Measurements from ENCODE around the gene MUC21. TPM values are rescaled to one million over a fixed set of nuclear protein-coding genes. Genes with fewer than 3 reads are reported as not detected.
"Not testable (repeated sequence)": the region's sequence is repeated elsewhere in the genome, so short reads cannot be mapped to it uniquely, and the experiment has no call there.

The MUC21 gene
- total RNA-seq, 2 donors from 2014 or later: not detected

DNA sequence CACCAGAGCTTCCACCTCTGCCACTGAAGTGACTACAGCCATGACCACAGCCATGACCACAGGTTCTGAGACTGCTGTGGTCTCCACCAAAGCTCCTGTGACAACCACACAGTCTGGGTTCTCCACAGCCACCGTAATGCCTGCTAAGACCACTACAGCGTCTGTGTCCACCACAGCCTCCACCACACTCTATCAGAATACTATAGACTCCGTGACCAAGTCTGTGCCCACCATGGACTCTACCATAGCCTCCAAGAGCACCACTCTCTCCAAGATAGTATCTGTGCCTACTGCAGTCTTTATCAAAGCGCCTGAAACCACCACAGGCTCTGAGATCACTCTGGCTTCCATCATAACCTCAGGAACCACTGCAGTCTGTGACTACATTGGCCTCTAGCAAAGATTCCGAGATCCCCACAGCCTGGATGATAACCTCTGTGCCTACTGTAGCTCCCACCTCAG lies 18.3 kb upstream of the MUC21 start:
- intact Hi-C loops (cut with DNase I): no loop called here

GRCh38 chr6:30966154-30966553 lies 17.4 kb upstream of the MUC21 start:
- no peak for DNase-seq (ENCODE audit: low spot score)
- intact Hi-C loops (cut with DNase I): no loop called here

More for the DNA sequence above, 18.3 kb upstream of the MUC21 start:
- no peak for DNase-seq (ENCODE audit: low spot score)

DNA sequence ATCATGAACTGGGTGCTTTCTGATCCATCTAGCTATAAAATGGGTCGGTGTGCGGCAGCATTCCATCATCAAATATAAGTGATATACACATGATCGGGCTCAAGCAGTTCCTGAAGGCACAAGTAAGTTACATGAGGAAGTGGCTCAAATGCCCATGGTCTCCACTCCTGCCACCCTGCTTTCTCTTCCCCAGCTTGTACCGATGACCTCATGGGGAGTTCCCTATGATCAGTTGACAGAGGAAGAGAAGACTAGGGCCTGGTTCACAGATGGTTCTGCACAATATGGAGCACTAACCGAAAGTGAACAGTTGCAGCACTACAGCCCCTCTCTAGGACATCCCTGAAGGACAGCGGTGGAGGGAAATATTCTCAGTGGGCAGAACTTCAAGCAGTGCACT lies 14.3 kb upstream of the MUC21 start:
- intact Hi-C loops (cut with DNase I); DNase-seq (ENCODE audit: low spot score): not testable (repeated sequence)

GRCh38 chr6:30970946-30971345 lies 12.6 kb upstream of the MUC21 start:
- intact Hi-C loops (cut with DNase I): no loop called here
- DNase-seq (ENCODE audit: low spot score): no peak

DNA sequence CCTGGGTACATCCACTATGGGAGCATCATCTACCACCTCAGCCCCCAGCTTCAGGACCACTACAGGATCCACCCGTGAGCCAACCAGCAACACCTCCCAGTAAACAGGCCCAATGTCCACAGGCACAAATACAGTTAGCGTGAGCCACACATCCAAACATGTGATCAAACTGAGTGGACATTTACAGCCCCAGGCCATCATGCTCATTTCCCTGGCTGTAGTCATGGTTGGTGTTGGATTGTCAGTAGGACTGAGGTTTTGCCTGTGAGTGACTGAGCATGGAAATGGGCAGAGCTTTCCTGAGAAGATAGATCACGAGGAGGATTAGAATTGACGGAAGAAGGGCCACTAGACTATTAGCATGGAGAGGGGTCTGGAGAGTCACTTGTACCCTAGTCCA lies 10.7 kb upstream of the MUC21 start:
- DNase-seq (ENCODE audit: low spot score): no peak
- intact Hi-C loops (cut with DNase I): no loop called here

DNA sequence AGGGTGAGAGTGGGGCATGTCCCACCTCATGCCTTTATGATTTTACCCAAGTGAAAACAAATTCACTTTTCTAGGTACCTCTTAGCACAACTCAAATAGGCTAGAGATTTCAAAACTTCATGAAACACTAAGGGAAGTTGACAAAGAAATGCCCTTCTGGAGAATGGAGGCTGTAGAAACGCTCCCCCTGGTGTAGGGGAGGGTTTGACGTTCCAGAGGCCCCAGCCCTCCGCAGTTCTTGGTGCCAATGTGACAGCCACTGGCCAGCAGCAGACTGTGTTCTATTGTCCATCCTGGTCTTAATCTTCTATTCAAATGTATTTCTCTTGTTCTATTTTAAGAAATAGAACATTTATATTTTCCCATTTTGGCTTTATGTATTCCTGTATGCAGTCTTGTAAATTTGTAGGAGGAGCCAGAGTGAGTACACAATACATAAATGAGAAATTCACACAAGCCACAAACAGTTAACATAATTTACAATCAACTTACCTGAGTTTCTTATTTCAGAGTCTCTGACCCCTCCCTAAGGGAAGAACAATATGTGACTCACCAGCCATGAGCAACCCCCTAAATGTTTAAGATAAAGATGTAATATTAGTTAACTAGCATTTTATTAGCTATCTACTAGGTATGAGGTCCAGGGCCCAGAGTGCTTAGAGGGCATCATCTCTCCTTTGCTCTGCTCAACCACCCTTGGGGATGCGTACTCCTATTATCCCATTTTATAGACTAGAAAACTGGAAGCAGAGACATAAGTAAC lies 8.8 kb upstream of the MUC21 start:
- DNase-seq (ENCODE audit: low spot score): no peak
- intact Hi-C loops (cut with DNase I): no loop called here

- intact Hi-C loops (cut with DNase I): no loop called here
- DNase-seq (ENCODE audit: low spot score): no peak
Observed at GRCh38 chr6:30979141-30979540, 4.4 kb upstream of the MUC21 start.

- intact Hi-C loops (cut with DNase I): no loop called here
- no peak for DNase-seq (ENCODE audit: low spot score)
Observed at GRCh38 chr6:30979690-30980089, 3.8 kb upstream of the MUC21 start.

GRCh38 chr6:30981942-30982772 lies 1.4 kb upstream of the MUC21 start:
- DNase-seq (ENCODE audit: low spot score): no peak
- intact Hi-C loops (cut with DNase I): no loop called here

- no peak for DNase-seq (ENCODE audit: low spot score)
- intact Hi-C loops (cut with DNase I): no loop called here
Observed at GRCh38 chr6:30985490-30985889, 2.0 kb downstream of the MUC21 start.

DNA sequence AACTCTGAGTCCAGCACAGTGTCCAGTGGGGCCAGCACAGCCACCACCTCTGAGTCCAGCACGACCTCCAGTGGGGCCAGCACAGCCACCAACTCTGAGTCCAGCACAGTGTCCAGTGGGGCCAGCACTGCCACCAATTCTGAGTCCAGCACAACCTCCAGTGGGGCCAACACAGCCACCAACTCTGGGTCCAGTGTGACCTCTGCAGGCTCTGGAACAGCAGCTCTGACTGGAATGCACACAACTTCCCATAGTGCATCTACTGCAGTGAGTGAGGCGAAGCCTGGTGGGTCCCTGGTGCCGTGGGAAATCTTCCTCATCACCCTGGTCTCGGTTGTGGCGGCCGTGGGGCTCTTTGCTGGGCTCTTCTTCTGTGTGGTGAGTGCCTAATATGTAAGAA lies 3.8 kb downstream of the MUC21 start:
- intact Hi-C loops (cut with DNase I): no loop called here
- no peak for DNase-seq (ENCODE audit: low spot score)

DNA sequence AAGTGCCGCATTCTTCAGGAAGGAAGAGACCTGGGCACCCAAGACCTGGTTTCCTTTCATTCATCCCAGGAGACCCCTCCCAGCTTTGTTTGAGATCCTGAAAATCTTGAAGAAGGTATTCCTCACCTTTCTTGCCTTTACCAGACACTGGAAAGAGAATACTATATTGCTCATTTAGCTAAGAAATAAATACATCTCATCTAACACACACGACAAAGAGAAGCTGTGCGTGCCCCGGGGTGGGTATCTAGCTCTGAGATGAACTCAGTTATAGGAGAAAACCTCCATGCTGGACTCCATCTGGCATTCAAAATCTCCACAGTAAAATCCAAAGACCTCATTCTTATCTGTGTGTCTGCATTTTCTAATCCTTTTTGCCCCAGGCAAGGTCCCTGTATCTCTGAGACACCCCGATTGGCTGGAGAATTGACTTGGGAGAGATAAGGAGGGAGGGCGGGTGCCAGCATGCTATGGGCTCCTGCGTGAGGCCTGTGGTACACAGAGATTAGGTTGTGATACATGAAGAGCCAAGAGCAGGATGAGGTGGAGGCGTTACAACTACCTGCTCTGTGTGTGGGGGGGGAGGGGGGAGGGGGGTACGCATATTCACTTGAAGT lies 4.8 kb downstream of the MUC21 start:
- no peak for DNase-seq (ENCODE audit: low spot score)
- intact Hi-C loops (cut with DNase I): no loop called here

DNA sequence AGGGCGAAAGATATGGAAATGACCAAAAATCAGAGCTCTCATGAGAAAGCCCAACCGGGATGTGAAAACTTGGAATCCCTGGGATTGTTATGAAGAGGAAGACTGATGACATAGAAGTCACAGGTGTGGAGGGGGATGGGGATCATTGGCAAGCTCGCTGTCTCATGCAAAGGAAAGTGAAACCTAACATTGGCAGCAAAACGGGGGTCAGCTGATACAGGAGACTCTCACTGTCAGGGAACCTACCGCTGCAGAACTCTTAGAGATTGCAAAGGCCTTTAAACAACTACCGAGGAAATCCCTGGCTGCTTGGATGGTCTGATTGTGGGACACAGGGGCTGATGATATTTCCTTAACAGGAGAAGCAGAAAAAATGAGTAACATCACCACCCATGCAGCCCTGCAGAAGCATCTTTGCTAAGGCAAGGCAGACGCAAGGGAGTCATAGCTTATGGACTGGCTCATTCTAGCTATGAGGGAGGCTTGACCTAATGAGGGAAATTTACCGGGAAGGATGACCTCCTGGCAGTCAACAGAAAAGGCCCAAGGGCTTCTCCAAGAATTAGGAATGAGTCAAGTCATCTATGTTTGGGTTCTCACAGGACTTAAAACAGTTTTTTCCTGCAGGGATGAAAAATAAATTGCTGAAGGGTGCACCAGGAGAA lies 7.0 kb downstream of the MUC21 start:
- intact Hi-C loops (cut with DNase I): no loop called here
- no peak for DNase-seq (ENCODE audit: low spot score)

DNA sequence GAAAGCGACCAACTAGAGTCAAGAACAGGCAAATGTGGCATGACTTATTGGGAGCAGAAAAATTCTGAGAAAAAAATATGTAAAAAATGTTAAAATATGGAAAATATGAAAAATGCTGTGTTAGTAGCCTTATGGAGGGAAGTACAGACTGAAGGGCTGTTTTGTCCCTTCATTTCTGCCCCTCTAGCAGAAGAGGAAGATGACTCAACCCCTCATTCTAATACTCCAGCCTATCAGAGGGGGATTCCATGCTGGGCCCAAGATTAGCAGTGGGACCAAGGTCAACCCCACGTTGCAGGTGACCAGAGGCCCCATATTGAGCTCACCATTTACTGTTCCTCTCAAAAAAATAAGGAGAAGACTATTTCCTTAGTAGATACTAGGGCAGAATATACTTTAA lies 8.4 kb downstream of the MUC21 start:
- intact Hi-C loops (cut with DNase I): no loop called here
- DNase-seq (ENCODE audit: low spot score): no peak

DNA sequence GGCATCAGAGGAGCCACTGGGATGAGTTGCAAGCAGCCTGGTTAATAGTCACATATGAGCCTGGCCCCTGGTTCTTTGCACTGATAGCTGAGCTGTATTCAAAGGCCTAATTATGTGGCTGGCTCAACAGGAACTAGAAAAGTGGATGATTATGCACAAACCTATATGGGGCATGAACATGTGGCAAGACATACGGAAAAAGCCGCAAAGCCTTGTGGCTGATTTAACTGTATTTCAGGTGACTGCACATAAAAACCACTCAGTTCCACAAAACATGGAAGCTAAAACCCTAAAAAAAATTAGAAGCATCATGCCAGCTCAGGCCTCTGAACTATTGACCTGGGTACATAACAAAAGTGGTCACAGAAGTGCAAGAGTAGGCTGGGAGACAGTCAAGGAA lies 13.8 kb downstream of the MUC21 start:
- intact Hi-C loops (cut with DNase I): no loop called here

GRCh38 chr6:30998785-30999184 lies 15.3 kb downstream of the MUC21 start:
- intact Hi-C loops (cut with DNase I): no loop called here
- DNase-seq (ENCODE audit: low spot score): no peak

More for the DNA sequence above, 13.8 kb downstream of the MUC21 start:
- no peak for DNase-seq (ENCODE audit: low spot score)

GRCh38 chr6:31000067-31000860 lies 16.7 kb downstream of the MUC21 start:
- intact Hi-C loops (cut with DNase I): loop anchor here in 1 of 2 donors (10.0 kb wide), 1 partner anchor 725 kb away; the partner anchor contains the start of genes DDAH2, LY6G6C and MPIG6B
- not testable (repeated sequence) for DNase-seq (ENCODE audit: low spot score)

DNA sequence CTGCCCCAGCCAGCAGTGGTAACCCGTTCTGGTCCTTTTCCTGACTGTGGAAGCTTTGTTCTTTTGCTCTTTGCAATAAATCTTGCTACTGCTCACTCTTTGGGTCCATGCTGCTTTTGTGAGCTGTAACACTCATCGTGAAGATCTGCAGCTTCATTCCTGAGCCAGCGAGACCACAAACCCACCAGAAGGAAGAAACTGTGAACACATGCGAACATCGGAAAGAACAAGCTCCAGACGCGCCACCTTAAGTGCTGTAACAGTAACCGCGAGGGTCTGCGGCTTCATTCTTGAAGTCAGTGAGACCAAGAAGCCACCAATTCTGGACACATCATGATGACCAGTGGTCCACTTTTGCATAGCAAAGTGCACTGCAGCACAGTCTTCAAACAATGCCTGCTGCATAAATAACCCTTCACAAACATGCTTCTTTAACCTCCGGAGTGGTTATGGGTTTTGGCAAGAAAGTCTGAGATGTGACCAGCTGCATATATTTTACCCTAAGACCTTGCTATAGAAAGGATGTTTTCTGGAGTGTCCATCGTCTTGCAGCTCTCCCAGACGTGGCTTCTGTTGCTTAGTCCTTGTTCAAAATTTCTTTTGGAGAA lies 17.9 kb downstream of the MUC21 start:
- intact Hi-C loops (cut with DNase I): loop anchor here in 1 of 2 donors (10.0 kb wide), 1 partner anchor 723 kb away; the partner anchor contains the start of genes DDAH2, LY6G6C and MPIG6B
- DNase-seq (ENCODE audit: low spot score): no peak

Data from posterior vena cava (tissue), 2 donors.